HG03064 (cell line): ENCODE measurements around the gene RAI14.

Source experiments
- ATAC-seq: cut with Tn5 transposase; IDR thresholded peaks from one replicate; pipeline ENCODE4 v1.9.1; 2021; ENCODE audit warnings: low read depth; ENCODE audit not compliant: unreplicated experiment

The RAI14 gene

DNA sequence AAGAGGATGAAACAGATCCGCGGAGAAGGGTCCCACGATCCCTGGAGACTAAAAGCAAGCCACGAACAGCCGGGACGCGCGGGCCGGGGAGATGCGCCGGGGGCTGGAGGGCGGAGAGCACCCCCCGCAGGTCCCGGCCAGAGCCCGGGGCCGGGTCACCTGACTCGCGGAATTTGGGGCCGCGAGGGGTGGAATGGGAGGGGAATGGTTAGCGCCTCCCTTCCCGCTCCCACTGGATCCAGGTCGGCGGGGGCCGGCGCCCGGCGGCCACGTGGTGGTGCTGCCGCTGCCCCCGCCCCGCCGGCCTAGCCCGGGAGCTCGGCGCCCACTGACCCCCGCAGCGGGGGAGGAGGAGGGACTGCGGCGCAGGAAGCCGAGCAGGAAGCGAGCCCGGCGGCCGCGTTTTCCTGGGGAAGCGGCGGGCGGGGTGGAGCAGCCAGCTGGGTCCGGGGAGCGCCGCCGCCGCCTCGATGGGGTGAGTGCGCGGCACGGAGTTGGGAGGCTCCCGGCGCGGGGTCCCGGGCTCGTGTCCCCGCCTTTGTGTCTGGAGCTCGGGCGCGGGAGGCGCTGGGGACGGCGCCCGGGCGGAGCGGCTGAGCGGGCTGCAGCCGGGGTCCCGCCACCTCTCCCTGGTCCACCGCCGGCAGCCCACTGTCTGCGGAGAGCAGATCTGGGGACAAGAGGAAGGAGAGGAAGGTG lies at the start of gene RAI14:
Gene RAI14 (plus strand): TSS at position 328 of the 699 bp plus-strand sequence. CDS start 30,592 bp downstream, outside the sequence.
- ATAC-seq, result no peak

DNA sequence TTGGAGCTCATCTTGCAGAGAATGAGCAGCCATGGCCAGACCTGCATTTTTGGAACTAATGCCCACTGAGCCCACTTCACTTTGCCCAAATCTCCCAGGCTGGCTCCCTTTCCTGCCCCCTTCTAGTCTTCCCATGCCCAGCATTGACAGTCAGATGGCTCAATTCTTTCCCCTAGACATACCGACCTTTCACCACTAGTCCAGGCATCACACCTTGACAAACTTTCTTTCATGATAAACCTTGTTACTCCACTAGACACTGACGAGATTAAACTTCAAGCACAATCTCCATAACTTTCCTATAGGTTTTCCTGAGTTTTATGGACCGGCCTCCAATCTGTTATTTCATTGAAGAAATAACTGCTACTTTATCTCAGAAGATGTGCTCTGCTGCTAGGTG lies 47.8 kb upstream of the RAI14 start:
- ATAC-seq, result no peak

DNA sequence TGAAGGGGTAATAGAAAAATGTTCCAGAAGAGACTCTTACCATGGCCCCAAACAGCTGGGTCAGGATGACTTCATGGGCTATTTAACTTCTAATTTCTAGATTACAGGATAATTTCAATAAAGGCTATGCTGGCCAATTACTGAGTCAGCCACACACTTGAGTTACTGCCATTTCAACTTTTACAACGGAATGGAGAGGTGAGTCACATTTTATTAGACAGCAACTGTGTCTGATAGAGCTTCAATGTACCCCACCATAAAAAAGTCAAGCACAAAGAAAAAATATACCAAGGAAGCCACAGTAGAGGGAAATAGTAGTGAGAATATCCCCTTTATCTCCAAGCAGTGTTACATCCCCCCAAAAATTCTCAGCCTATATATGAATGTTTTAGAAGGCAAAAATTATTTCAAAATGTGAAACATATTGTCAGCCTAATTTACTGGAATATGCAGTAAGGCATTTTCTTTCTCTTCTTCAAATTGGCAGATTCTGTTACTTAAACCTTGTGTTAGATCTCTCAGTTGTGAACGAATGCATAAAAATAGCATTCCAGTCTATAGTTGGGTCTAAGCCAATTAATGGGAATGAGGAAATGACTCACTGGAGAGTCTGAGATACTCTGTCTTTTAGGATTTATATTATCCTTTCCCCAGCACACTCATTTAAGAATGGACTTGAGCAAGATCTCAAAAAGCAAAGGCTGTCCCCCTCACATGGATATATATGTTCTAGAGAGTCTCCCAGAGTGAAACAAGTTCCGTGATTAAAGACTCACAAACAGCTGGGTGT lies 47.1 kb upstream of the RAI14 start:
- no peak for ATAC-seq

DNA sequence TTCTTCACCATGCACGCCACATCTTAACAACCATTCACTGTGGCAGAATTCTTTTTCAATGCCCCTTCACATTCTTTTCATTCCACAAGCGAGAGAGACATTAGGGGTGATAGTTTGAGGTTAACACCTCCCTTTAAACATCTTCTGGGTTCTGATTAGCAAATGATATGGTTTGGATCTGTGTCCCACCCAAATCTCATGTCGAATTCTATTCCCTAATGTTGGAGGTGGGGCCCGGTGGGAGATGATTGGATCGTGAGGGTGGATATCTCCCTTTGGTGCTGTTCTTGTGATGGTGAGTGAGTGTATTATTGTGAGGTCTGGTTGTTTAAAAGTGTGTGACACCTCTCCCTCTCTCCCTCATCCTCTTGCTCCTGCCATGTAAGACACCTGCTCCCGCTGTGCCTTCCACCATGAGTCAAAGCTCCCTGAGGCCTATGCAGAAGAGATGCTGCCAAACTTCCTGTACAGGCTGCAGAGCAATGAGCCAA lies 46.1 kb upstream of the RAI14 start:
- no peak for ATAC-seq

DNA sequence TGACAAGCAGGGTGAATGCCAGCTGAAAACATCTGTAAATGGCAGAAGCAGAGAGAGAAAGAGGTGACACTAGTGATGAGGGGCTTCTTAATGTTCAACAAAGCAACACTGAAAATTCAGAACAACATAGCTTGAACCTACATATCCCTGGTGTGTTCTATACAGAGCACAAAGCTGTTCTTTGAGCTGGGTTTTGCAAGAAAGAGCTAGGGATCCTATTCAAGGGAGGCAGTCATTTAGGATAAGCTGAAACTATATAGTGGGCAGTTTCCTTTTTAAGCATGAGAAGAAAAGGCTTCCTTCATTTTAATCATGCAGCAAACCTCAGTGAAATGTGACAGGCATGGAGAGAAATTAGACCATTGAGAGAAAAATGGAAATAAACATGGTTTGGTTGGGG lies 45.6 kb upstream of the RAI14 start:
- no peak for ATAC-seq

DNA sequence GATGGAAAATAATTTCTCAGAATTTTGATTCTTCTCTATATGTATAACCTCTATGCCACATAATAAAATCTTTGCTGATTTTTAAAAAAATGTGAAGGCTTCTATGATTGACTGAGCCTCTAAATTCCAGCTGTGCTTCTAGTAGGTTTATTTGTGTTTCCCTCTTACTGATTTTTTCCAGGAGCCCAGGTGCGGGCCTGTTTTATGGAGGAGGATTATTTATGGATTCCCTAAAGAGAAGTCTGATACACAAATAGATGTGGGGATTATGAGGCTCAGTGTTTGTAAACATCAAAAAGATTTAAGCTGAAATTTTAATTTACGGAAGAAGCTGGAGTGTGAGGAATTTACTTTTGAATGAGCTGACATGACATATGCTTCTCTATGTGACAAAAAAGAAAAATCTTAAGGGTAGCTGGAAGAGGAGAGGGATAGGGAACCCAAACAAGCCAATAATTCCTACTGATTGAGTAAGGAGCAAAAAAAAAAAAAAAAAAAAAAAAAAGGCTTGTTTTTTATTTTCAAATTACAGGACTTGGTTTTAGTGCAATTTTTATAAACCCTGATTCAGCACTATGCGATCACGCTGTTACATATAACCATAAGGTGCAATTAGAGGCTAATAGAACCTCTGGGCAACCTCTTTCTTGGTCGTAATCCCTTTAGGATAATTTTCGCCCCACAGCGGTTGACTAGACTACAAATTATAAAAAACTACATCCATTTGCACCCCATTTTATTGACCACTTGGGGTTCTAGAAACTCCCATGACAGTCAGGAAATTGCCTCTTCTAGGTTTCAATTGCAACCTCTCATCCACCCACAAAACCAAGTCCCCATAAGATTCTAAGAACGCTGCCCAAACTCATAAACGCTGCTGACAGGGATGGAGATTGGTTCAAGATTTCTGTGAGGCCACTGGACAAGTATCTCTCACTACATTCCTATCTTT lies 44.4 kb upstream of the RAI14 start:
- ATAC-seq, result no peak

DNA sequence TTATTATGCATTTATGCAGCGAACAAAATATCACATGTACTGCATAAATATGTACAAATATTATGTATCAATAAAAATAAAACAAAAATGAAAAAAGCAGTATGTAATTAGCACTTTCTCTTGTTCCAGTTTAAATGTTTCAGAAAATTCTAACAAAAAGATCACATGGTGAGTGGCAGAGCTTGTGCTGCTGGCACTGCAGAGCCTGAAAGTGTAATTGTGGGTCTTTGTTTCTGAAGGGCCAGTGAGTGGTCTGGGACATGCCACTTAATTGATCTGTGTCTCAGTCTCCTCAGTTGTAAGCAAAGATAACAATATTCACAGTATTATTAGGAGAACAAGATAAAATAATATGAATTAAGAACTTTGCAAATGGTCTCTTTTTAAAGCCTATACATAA lies 39.5 kb upstream of the RAI14 start:
- no peak for ATAC-seq

DNA sequence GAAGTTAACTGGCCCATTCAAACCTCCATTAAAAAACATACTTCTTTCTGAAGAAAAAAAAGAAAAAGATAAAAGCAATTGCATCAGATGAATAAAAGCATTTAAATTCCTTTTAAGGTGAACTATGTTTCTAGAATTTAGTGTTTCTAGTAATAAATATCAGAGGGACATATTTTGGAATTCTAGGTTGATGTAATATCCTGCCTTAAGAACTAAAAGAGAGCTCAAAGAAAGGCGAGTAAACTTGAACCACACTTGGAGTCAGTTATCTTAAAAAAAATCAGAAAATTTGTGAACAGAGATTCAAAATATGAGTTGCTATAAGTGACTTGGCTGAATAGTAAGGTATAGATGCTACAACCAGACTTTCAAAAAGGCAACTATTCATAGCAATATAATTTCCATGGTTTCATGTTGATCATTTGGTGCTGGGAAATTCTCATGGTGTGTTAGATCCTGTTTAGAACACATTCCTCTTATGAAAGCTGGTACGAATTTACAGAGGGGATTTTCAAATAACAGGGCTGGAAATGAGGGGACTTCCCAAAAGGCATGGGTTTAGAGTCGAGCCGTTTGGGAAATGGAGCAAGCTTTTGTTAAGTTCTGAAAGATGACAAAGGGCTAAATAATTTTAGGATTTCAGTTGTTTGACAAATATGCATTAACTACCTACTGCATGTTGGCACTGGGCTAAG lies 37.6 kb upstream of the RAI14 start:
- no peak for ATAC-seq

DNA sequence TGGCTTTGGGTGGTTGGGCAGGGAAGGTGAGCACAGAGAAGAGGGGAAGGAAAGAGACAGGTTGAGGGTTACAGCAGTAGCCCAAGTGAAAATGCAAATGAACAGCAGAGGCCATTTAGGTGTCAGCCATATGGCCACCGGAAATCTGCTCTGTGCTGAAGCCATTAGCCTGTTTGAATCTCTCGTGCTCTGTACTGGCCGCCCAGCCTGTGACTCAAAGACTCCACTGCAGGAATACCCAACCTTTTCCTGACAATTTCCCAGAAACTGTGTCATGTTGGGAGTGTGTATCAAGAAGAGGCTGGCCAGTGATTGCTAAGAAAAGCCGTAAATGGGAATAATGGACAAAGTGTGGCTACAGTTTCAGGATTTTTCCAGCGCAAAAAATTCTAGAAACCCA lies 35.9 kb upstream of the RAI14 start:
- no peak for ATAC-seq

DNA sequence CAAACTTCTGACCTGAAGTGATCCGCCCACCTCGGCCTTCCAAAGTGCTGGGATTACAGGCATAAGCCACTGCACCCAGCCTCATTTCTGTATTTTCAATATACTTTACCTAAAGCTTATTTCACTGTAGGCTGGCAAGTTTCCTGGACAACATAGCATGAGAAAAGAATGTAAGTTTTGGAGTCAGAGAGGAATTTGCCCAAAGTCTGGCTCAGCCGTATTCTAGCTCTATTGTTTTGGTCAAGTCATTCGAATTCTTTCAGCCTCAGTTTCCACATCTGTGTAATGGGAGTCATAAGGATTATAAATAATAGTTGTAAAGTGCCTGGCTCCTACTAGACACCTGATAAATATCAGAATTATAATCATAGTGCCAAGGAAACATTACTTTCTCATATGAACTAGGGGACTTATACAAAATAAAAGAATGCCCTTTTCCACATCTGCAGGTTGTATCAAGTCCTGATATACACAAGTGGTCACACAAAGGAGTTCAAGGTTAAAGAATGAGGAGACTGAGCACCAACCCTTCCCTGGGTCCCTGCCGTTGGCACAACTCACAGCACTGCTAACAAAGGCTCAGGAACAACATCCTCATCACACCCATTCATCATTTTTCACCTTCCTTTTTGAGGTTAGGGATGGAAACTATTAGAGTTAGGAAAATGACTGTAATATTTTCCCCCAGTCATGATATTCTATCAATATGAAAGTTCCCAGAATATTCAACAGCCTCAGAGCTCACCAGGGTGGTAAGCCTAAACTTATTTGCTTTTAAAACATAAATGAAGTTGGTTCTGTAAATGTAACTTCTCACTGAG lies 34.6 kb upstream of the RAI14 start:
- no peak for ATAC-seq

DNA sequence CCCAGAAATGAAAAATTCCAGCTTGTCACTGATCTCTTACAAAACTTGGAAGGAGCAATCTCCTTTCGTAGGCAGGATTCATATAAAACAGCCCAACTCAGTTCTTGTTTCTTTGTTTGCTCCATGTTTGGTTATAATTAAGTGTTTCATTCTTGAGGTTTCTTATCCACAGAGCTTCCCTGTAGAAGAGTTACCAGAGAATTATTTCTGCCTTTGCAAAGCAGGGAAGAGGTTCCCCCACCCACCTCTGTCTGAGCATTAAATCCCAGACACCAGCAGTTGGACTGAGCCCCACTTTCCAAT lies 34.1 kb upstream of the RAI14 start:
- ATAC-seq, result no peak

DNA sequence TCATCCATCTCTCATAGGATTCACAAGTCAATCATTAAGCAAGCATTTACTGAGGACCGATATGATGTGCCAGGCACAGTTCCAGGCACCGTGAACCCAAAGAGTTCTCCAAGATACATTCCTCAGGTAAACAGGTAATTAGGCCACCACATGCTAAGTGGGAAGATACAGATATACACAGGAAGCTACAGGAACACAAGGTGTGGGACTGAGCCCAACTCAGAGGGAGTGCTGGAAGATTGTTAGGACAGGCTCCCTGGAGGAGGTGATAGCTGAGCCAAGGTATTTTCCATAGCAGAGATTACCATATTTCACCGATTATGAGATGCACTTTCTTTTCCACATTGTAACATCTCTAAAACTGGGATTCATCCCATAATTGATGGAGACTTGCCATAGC lies 31.4 kb upstream of the RAI14 start:
- ATAC-seq, result no peak

DNA sequence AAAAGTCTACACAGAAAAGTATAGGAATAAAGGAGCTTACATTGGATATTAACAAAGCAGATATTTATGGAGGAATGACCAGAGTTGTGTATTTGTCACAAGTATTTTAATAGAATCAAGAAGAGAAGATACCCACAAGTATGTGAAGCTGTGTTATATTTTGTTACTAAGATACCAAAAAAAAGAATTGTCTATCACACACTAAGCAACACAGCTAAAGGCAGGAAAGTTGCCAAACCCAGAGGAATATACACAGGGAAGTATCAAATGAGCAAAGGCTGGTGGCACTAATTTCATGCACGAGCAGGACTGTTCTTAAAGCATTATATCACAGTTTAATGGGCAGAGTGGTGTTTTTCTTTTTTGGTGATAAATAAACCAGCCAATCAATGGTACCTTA lies 30.9 kb upstream of the RAI14 start:
- ATAC-seq, result no peak

DNA sequence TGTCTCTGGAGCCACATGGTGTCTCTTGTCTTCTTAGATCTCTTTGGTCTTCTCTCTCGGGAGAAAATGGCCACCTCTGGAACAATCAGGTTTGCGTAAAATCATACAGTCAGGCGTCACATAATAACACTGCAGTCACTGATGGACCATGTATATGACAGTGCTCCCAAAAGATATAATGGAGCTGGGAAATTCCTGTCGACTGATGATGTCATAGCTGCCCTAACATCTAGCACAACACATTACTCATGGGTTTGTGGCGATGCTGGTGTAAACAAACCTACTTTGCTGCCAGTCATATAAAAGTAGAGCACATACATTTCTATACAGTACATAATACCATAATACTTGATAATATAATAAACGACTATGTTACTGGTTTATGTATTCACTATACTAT lies 30.1 kb upstream of the RAI14 start:
- ATAC-seq, result no peak

DNA sequence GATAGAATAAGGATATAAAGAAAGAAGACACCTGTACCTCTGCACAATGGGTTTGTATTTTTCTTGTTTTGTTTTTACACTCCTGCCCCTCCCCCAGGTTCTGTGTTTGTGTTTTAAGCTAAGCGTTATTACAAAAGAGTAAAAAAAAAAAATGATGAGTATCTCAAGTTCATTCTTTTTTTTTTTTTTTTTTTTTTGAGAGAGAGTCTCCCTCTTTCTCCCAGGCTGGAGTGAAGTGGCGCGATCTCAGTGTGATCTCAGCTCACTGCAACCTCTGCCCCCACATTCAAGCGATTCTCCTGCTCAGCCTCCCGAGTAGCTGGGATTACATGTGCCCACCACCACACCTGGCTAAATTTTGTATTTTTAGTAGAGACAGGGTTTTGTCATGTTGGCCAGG lies 29.4 kb upstream of the RAI14 start:
- ATAC-seq, result no peak

DNA sequence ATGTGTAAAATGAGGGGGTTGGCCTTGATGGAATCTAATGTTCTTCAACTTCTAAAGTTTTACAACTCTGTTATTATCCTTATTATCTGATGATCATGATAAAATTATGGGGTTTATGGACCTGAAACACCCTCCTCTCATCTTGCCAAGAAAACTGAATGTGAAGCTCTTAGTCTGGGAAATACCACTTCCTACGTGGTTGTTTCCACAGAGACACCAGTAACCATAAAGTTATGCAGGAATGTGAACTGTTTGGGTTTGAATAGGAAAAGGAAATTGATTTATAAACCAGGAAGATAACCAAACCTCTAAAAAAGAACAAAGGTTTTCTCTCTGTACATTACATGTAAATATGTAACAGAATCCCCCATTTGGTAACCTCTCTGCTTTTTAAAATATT lies 28.3 kb upstream of the RAI14 start:
- no peak for ATAC-seq

DNA sequence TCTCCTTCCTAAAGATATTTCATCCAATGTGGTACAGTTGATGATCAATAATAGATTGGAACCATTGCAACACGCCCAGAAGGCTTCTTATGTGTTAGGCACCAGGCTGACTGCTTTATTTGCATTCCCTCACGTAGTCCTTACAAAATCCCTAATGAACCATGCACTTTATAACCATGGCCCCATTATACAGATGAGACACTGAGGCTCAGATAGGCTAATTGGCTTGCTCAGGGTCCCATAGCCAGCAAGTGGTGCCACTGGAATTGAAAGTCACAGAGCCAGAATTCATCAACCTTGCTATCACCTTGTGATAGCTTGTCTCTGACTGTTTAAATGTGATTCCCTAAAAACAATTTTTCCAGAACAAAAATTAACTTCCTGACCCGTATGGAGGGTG lies 27.8 kb upstream of the RAI14 start:
- ATAC-seq, result no peak

DNA sequence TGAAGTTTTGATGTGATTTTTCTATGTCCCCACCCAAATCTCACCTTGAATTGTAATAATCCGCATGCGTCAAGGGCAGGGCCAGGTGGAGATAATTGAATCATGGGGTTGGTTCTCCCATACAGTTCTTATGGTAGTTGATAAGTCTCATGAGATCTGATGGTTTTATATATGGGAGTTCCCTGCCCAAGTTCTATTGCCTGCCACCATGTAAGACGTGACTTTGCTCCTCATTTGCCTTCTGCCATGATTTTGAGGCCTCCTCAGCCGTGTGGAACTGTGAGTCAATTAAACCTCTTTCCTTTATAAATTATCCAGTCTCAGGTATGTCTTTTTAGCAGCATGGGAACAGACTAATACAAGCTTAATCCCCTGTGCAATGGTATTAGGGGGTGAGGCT lies 25.5 kb upstream of the RAI14 start:
- ATAC-seq, result no peak

DNA sequence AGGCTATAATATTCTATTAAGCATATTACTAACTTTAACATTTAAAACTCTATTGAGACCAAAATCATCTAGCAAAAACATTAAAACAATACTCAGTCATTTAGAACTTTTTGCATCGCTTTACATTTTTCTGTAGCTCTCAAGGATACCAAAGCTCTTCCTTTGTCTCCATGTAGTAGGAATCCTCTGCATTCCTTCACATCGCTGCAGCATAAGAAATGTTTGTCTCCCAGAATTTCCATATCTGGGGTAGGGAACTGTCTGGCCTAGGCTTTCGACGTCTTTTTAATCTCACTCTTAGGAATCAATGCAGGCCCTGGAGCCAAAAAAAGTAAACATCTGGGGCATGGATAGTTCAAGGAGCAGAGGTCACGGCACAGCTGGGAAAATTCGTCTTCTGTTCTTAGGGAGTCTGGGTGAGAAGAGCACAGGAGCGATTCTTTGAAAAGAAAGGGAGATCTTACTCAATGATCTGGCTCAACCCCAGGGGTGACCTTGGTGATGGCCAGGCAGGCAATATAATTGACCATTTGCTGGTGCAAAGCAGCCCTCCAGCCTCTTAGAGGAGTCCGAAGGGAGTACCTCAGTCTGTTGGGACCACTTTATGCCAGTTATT lies 23.2 kb upstream of the RAI14 start:
- no peak for ATAC-seq
